Psoas muscle (tissue), 8 donors: ENCODE data around the gene CDK15. TPM values are rescaled to one million over a fixed set of nuclear protein-coding genes. Genes with fewer than 3 reads are reported as not detected.

Experiments used
- ATAC-seq, 4 donors: fragments of 200-7000 bp; cut with Tn5 transposase; one replicate each; pipeline ENCODE4 v1.9.1; 2020; ENCODE audit warnings: moderate library complexity in 3 of 4, mild to moderate bottlenecking in 2 of 4
- DNase-seq, 2 donors: peaks; one replicate each; pipeline ENCODE4 v3.0.0-alpha.2; 2020
- H3K27ac ChIP-seq: fragments of 200-600 bp; one replicate; pipeline ENCODE4 v1.8.0; 2022
- H3K27me3 ChIP-seq, 3 donors: fragments of 200-600 bp in 1 of 3; one replicate each; pipeline versions ENCODE4 v1.6.1 to v1.8.0; 2013 to 2022; ENCODE audit warnings: low read length in 2 of 3, mild to moderate bottlenecking in 2 of 3, moderate library complexity in 1 of 3; ENCODE audit not compliant: insufficient read depth in 3 of 3
- H3K36me3 ChIP-seq, 2 donors: fragments of 200-600 bp in 1 of 2; one replicate each; pipeline versions ENCODE4 v1.6.1 to v1.8.0; 2013 to 2022; ENCODE audit warnings: low read depth in 1 of 2, mild to moderate bottlenecking in 1 of 2, moderate library complexity in 1 of 2; ENCODE audit not compliant: insufficient read depth in 1 of 2
- H3K4me1 ChIP-seq: fragments of 200-600 bp; one replicate; pipeline ENCODE4 v1.8.0; 2022
- H3K4me3 ChIP-seq: fragments of 200-600 bp; one replicate; pipeline ENCODE4 v1.8.0; 2022; ENCODE audit warnings: mild to moderate bottlenecking
- H3K9me3 ChIP-seq: fragments of 200-600 bp; one replicate; pipeline ENCODE4 v1.8.0; 2022
- CTCF ChIP-seq: fragments of 200-600 bp; IDR thresholded peaks from one replicate; pipeline ENCODE4 v1.8.0; 2022; ENCODE audit warnings: antibody characterized with exemption
- WGBS, 3 donors: extraction: QIAGEN DNeasy Blood & Tissue Kit; methylation state at CpG; one replicate each; pipeline versions ENCODE4 v1.1.6 to v1.1.7; 2013; 5-methylcytosine and 5-hydroxymethylcytosine counted together
- intact Hi-C, 2 donors: fragments of 100-400 bp; cut with DNase I; formaldehyde crosslinking; loops; one replicate each; pipeline versions ENCODE4 v1.11.0 to v1.14.2; 2022
- polyA plus RNA-seq, 3 donors: library from polyadenylated mRNA; stranded (reverse); fragments of 200-250 nt; gene quantifications; one replicate each; pipeline ENCODE4 v1.2.3, GENCODE V29; 2013
- total RNA-seq, 4 donors: library from RNA; stranded (reverse); fragmentation: NEBNext Ultra II Directional in 2 of 4; extraction: Animal tissue kit (Norgen Biotek cat#: 25700) in 2 of 4; gene quantifications; one replicate each; pipeline versions ENCODE4 v1.2.1 to v1.2.4, GENCODE V29; 2021 to 2023
- donor health status: healthy with polysubstance abuse.
- donor health status: DM: no; HTN: no; CAD: no; lungs with moderate emphysema.
- donor health status: Bipolar disorder and iron deficiency.
- donor health status: healthy.
- donor health status: DM: yes; HTN: yes; CAD: no.
- donor health status: DM: no; HTN: no; CAD: no.
- donor health status: DM: no; HTN: no; CAD: no.
- donor health status: DM: yes; HTN: yes; CAD: no.

The CDK15 gene
- total and polyA plus RNA-seq, 7 donors, result 0.05 to 0.92 (median 0.31) TPM; not detected in 1

- Histone ChIP-seq H3K36me3 (no peaks in the 10 kb centered on the region), H3K9me3 (no peaks in the 10 kb centered on the region), H3K27ac (no peak overlapping the region), H3K4me1 (no peaks in the 10 kb centered on the region), H3K27me3 (no peaks in the 10 kb centered on the region), H3K4me3 (no peak overlapping the region)
- TF ChIP-seq CTCF, result no peak
- DNase-seq, result no peak
- WGBS, 3 donors, result 75 to 79% (median 77%) methylated on average over 2 of the region's 2 CpGs
- ATAC-seq, result no peak
- intact Hi-C loops, result no loop called here
Observed at GRCh38 chr2:201900362-201900761, 94.0 kb downstream of the CDK15 start.

GRCh38 chr2:201901786-201902185, 95.4 kb downstream of the CDK15 start:
- intact Hi-C loops, result no loop called here
- 63 to 71% (median 70%) methylated on average over 8 of the region's 8 CpGs for WGBS, 3 donors
- H3K9me3 ChIP-seq, result no peaks in the 10 kb centered on the region
- no peak for TF ChIP-seq CTCF
- ATAC-seq (no peak), DNase-seq (no peak)
- no peak overlapping the region for H3K27ac ChIP-seq
- no peak overlapping the region for H3K4me3 ChIP-seq
- no peaks in the 10 kb centered on the region for H3K36me3 ChIP-seq
- no peaks in the 10 kb centered on the region for H3K4me1 ChIP-seq
- H3K27me3 ChIP-seq, result no peaks in the 10 kb centered on the region

GRCh38 chr2:201904538-201905420, 98.4 kb downstream of the CDK15 start:
- intact Hi-C loops, result no loop called here
- H3K4me1 ChIP-seq, result no peaks in the 10 kb centered on the region
- DNase-seq, result no peak
- no peaks in the 10 kb centered on the region for H3K27me3 ChIP-seq
- 49 to 66% (median 53%) methylated on average over 5 of the region's 5 CpGs for WGBS, 3 donors
- no peak for TF ChIP-seq CTCF
- no peak for ATAC-seq
- no peaks in the 10 kb centered on the region for H3K36me3 ChIP-seq
- no peak overlapping the region for H3K27ac ChIP-seq
- H3K4me3 ChIP-seq, result no peak overlapping the region
- no peaks in the 10 kb centered on the region for H3K9me3 ChIP-seq

GRCh38 chr2:201906777-201907562, 100.6 kb downstream of the CDK15 start:
- Histone ChIP-seq H3K4me1 (no peaks in the 10 kb centered on the region), H3K27me3 (no peaks in the 10 kb centered on the region), H3K9me3 (no peaks in the 10 kb centered on the region), H3K4me3 (no peak overlapping the region), H3K27ac (no peak overlapping the region), H3K36me3 (no peaks in the 10 kb centered on the region)
- WGBS, 3 donors, result 57 to 70% (median 62%) methylated on average over 10 of the region's 10 CpGs
- intact Hi-C loops, result no loop called here
- DNase-seq (no peak), ATAC-seq (no peak)
- no peak for TF ChIP-seq CTCF
